HepG2 (cell line): ENCODE results near the gene TXNRD1. TPM values are rescaled to one million over a fixed set of nuclear protein-coding genes. Genes with fewer than 3 reads are reported as not detected.

Source experiments
- ATAC-seq: fragments of 200-7000 bp; cut with Tn5 transposase; 3 replicates; pipeline ENCODE4 v1.9.1; 2020; ENCODE audit warnings: mild to moderate bottlenecking, moderate library complexity
- BruUV-seq: library from RNA; stranded (reverse); fragments of 400-500 nt; replicated peaks from 2 replicates; lab custom pipeline; 2021; lab: Mats Ljungman, UMichigan
- CTCF ChIA-PET: fragments of 300-600 bp; formaldehyde crosslinking; extraction: SDS; loops from one replicate; lab custom pipeline; 2021; ENCODE audit warnings: low total read pairs, inconsistent platforms, low intra/inter-chr PET ratio; lab: Yijun Ruan, JAX
- POLR2A ChIA-PET: fragments of 350-600 bp; sonication (Branson Sonifier 250); formaldehyde crosslinking; loops from one replicate; lab custom pipeline; 2020; ENCODE audit warnings: antibody characterized with exemption, inconsistent platforms; lab: Yijun Ruan, JAX
- DNase-seq: peaks from one replicate; pipeline ENCODE4 v3.0.0-alpha.2; 2015; ENCODE audit warnings: low spot score
- FAIRE-seq: peaks from 3 replicates; lab custom pipeline; 2011; peaks lifted over from hg19 to GRCh38; lab: Jason Lieb, UNC
- H2AFZ ChIP-seq: one replicate; pipeline ENCODE4 v1.6.1; 2011; ENCODE audit warnings: low read length, inconsistent platforms
- H3K27ac ChIP-seq: fragments of 300-600 bp; 3 replicates; pipeline ENCODE4 v1.8.0; 2011; ENCODE audit warnings: mixed run types, mild to moderate bottlenecking, mixed read lengths, low read length, inconsistent platforms; ENCODE audit not compliant: insufficient read depth; ENCODE audit errors: extremely low read length
- H3K27me3 ChIP-seq, 2 experiments: fragments of 200-600 bp in 1 of 2; 2 replicates in 1 of 2; 3 replicates in 1 of 2; pipeline versions ENCODE4 v1.6.0 to v1.8.0; 2011; ENCODE audit warnings: low read length in 2 of 2, mild to moderate bottlenecking in 2 of 2, moderate library complexity in 2 of 2, inconsistent platforms in 1 of 2; ENCODE audit not compliant: insufficient read depth in 2 of 2, control insufficient read depth in 1 of 2
- H3K36me3 ChIP-seq, 2 experiments: fragments of 200-600 bp in 1 of 2; replicated peaks in 1 of 2; 2 replicates in 1 of 2; 3 replicates in 1 of 2; pipeline versions ENCODE4 v1.5.1 to v1.8.0; 2011; ENCODE audit warnings: low read length in 2 of 2, inconsistent platforms in 1 of 2; ENCODE audit not compliant: insufficient read depth in 2 of 2, control insufficient read depth in 1 of 2
- H3K4me1 ChIP-seq: 2 replicates; pipeline ENCODE4 v1.5.1; 2012; ENCODE audit warnings: low read length, inconsistent platforms; ENCODE audit not compliant: insufficient read depth
- H3K4me2 ChIP-seq: 2 replicates; pipeline ENCODE4 v1.6.0; 2011; ENCODE audit warnings: low read depth, low read length, inconsistent platforms
- H3K4me3 ChIP-seq, 3 experiments: fragments of 200-600 bp in 1 of 3; sonication (generic), shearing (Covaris generic) in 1 of 3; replicated peaks in 1 of 3; 2 replicates each; pipeline ENCODE4 v1.5.1; 2011 to 2016; ENCODE audit warnings: low read length in 3 of 3, inconsistent platforms in 2 of 3, low read depth in 2 of 3, mild to moderate bottlenecking in 2 of 3, control low read depth in 1 of 3, mixed read lengths in 1 of 3; ENCODE audit not compliant: insufficient read depth in 1 of 3
- H3K79me2 ChIP-seq: one replicate; pipeline ENCODE4 v1.6.1; 2011; ENCODE audit warnings: low read length, inconsistent platforms; ENCODE audit not compliant: insufficient read depth
- H3K9ac ChIP-seq: 2 replicates; pipeline ENCODE4 v1.6.0; 2011; ENCODE audit warnings: mild to moderate bottlenecking, low read depth, low read length, inconsistent platforms; ENCODE audit not compliant: insufficient read depth
- H3K9me3 ChIP-seq: 2 replicates; pipeline ENCODE4 v1.5.1; 2012; ENCODE audit warnings: mild to moderate bottlenecking, low read length
- H4K20me1 ChIP-seq: 2 replicates; pipeline ENCODE4 v1.6.0; 2011; ENCODE audit warnings: inconsistent platforms, mild to moderate bottlenecking, low read length, moderate library complexity; ENCODE audit not compliant: insufficient read depth
- ATF7 ChIP-seq, 2 experiments: fragments of 450-650 bp in 1 of 2; sonication (generic) in 1 of 2; formaldehyde crosslinking in 1 of 2; IDR thresholded peaks; 2 replicates each; pipeline versions ENCODE4 v1.4.0 to v1.6.1; 2016 to 2020; ENCODE audit warnings: antibody characterized with exemption in 1 of 2, mild to moderate bottlenecking in 1 of 2, missing genetic modification reagents in 1 of 2
- CSRNP1 ChIP-seq: sonication (generic); formaldehyde crosslinking; IDR thresholded peaks from 2 replicates; pipeline ENCODE4 v1.8.1; 2023; ENCODE audit warnings: mild to moderate bottlenecking, missing genetic modification reagents
- ETV6 ChIP-seq: sonication (generic); formaldehyde crosslinking; conservative IDR thresholded peaks from 2 replicates; pipeline ENCODE4 v1.4.0; 2020; ENCODE audit warnings: missing genetic modification reagents
- FOXP4 ChIP-seq: sonication (generic); formaldehyde crosslinking; IDR thresholded peaks from 2 replicates; pipeline ENCODE4 v1.4.0; 2020; ENCODE audit warnings: missing genetic modification reagents
- MAFK ChIP-seq, 2 experiments: IDR thresholded peaks in 1 of 2; conservative IDR thresholded peaks in 1 of 2; 2 replicates each; pipeline ENCODE4 v1.6.1; 2011; ENCODE audit warnings: improper control_type of control experiment in 2 of 2, low read length in 2 of 2
- NFIC ChIP-seq: IDR thresholded peaks from 2 replicates; pipeline ENCODE4 v1.6.1; 2012; ENCODE audit warnings: mild to moderate bottlenecking, low read length, inconsistent platforms
- PRMT3 ChIP-seq: sonication (generic); formaldehyde crosslinking; IDR thresholded peaks from 2 replicates; pipeline ENCODE4 v1.8.1; 2022; ENCODE audit warnings: low read depth, mild to moderate bottlenecking, moderate library complexity, missing genetic modification reagents, borderline replicate concordance
- REL ChIP-seq: sonication (generic); formaldehyde crosslinking; conservative IDR thresholded peaks from 2 replicates; pipeline ENCODE4 v1.8.0; 2022; ENCODE audit warnings: mild to moderate bottlenecking, missing genetic modification reagents, moderate library complexity
- SMARCE1 ChIP-seq: fragments of 450-650 bp; IDR thresholded peaks from 2 replicates; pipeline ENCODE4 v1.6.1; 2017; ENCODE audit warnings: borderline replicate concordance
- TBP ChIP-seq: sonication (generic); formaldehyde crosslinking; IDR thresholded peaks from 2 replicates; pipeline ENCODE4 v1.5.0; 2020; ENCODE audit warnings: missing genetic modification reagents
- ZFP37 ChIP-seq: sonication (generic); formaldehyde crosslinking; IDR thresholded peaks from 2 replicates; pipeline ENCODE4 v1.4.0; 2020; ENCODE audit warnings: missing genetic modification reagents, borderline replicate concordance
- ZNF180 ChIP-seq: sonication (generic); formaldehyde crosslinking; IDR thresholded peaks from 2 replicates; pipeline ENCODE4 v1.4.0; 2020; ENCODE audit warnings: low read depth, missing genetic modification reagents, borderline replicate concordance
- ZNF30 ChIP-seq: sonication (generic); formaldehyde crosslinking; IDR thresholded peaks from 2 replicates; pipeline ENCODE4 v1.5.0; 2020; ENCODE audit warnings: mild to moderate bottlenecking, missing genetic modification reagents
- ZNF574 ChIP-seq: sonication (generic); formaldehyde crosslinking; IDR thresholded peaks from 2 replicates; pipeline ENCODE4 v1.4.0; 2020; ENCODE audit warnings: missing genetic modification reagents
- ZSCAN21 ChIP-seq: sonication (generic); formaldehyde crosslinking; IDR thresholded peaks from 2 replicates; pipeline ENCODE4 v1.8.0; 2022; ENCODE audit warnings: mild to moderate bottlenecking, missing genetic modification reagents, moderate library complexity, borderline replicate concordance
- WGBS: methylation state at CpG from one replicate; pipeline ENCODE4 v1.1.6; 2017; ENCODE audit warnings: low lambda C conversion rate; 5-methylcytosine and 5-hydroxymethylcytosine counted together
- in situ Hi-C: cut with HindIII; loops from 2 replicates; pipeline ENCODE4 v1.10.0; 2017; ENCODE audit warnings: low pct_unique_long_range_greater_than_20kb; ENCODE audit not compliant: extremely low pct_ligation_motif_present
- intact Hi-C: fragments of 100-400 bp; cut with micrococcal nuclease; formaldehyde crosslinking; loops from one replicate; pipeline ENCODE4 v1.10.0; 2022; ENCODE audit not compliant: unreplicated experiment
- polyA plus RNA-seq, 8 experiments: library from polyadenylated mRNA; depleted of rRNA in 3 of 8; stranded (reverse) in 7 of 8; unstranded in 1 of 8; fragments of >200 nt; fragmentation: Illumina TruSeq in 4 of 8; extraction: Trizol in 4 of 8; gene quantifications; 2 replicates each; pipeline versions ENCODE4 v1.2.1 to v1.2.3, GENCODE V29; 2011 to 2016; ENCODE audit warnings: low read depth in 4 of 8, missing spikeins in 1 of 8, mixed read lengths in 1 of 8; ENCODE audit not compliant: insufficient read depth in 1 of 8
- total RNA-seq, 5 experiments: library from RNA; depleted of rRNA; stranded (reverse); fragments of >200 nt; fragmentation: Illumina TruSeq; extraction: Trizol; gene quantifications; 2 replicates each; pipeline ENCODE4 v1.2.3, GENCODE V29; 2016; ENCODE audit warnings: low read depth in 1 of 5

Gene TXNRD1
- total and polyA plus RNA-seq, 2 of the 13 experiments (the other 11 are each of a cell fraction or from before 2014, with no cell fraction given) = 54.0 to 190 TPM

- TF ChIP-seq CSRNP1 (CRISPR knock-in tag) = no peak
- TF ChIP-seq SMARCE1 = no peak
- TF ChIP-seq ZNF30 (CRISPR knock-in tag) = no peak
- no peak for TF ChIP-seq MAFK (conservative IDR thresholded peaks at IDR 0.05 in 1 of 2, IDR thresholded peaks at IDR 0.05 in 1 of 2; ENCODE audit: low read length in 2 of 2)
- TF ChIP-seq REL (CRISPR knock-in tag) = no peak
These were observed 39.8 kb upstream of the TXNRD1 start (continued) for GRCh38 chr12:104175726-104176247.

- ChIA-PET POLR2A (no interaction called here), CTCF (no interaction called here)
- H3K4me2 ChIP-seq = no peak overlapping the region
- no peaks in the 10 kb centered on the region for H3K79me2 ChIP-seq
- ATAC-seq = no peak
- H4K20me1 ChIP-seq = no peaks in the 10 kb centered on the region
- peaks cover 8% of the 10 kb centered on the region; the same call in 1 of the 2 replicates for H3K4me1 ChIP-seq
- H2AFZ ChIP-seq = no peak overlapping the region
- no peaks in the 10 kb centered on the region for H3K9me3 ChIP-seq
- H3K9ac ChIP-seq = no peak overlapping the region
- H3K36me3 ChIP-seq = no peaks in the 10 kb centered on the region
- no peaks in the 10 kb centered on the region for H3K27me3 ChIP-seq
- H3K4me3 ChIP-seq = no peak overlapping the region
- no peak for FAIRE-seq
- intact Hi-C loops (no loop called here), in situ Hi-C loops (no loop called here)
- no TSS peak for BruUV-seq
- no peak overlapping the region for H3K27ac ChIP-seq
- 25% methylated on average over 2 of the region's 2 CpGs for WGBS
- no peak for DNase-seq
- TF ChIP-seq PRMT3 (no peak), TBP (no peak), ZNF574 (CRISPR knock-in tag) (no peak), ATF7 (IDR thresholded peaks at IDR 0.05) (no peak), ATF7 (CRISPR knock-in tag; IDR thresholded peaks at IDR 0.05) (no peak), FOXP4 (CRISPR knock-in tag) (no peak), ZNF180 (no peak), ZSCAN21 (CRISPR knock-in tag) (no peak), ETV6 (CRISPR knock-in tag) (no peak), NFIC (no peak), ZFP37 (no peak)
These were observed 38.3 kb upstream of the TXNRD1 start for GRCh38 chr12:104177336-104177662.
